OCI-M2 (cell line): ENCODE results near the gene EFCAB5.

Source experiments
- DNase-seq: peaks from one replicate; lab custom pipeline; 2025; ENCODE audit not compliant: unreplicated experiment; lab: John Stamatoyannopoulos, UW

EFCAB5 gene

DNA sequence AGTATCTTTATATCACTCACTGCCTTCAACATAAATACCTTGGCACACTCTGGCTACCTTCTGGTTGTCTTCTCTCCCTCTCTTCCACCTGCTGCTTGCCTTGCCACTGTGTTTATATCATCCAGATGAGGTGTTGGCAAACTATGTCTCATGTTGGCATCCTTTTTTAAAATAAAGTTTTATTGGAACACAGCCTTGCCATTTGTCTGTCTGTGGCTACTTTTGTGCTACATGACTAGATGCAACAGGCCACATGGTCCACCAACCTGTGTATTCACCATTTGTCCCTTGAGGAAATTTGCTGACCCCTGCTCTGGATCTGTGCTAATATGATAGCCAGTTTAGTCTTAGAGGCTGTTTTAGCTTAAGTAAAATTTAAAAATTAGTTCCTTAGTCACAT, 212.0 kb downstream of the EFCAB5 start:
- DNase-seq = no peak

DNA sequence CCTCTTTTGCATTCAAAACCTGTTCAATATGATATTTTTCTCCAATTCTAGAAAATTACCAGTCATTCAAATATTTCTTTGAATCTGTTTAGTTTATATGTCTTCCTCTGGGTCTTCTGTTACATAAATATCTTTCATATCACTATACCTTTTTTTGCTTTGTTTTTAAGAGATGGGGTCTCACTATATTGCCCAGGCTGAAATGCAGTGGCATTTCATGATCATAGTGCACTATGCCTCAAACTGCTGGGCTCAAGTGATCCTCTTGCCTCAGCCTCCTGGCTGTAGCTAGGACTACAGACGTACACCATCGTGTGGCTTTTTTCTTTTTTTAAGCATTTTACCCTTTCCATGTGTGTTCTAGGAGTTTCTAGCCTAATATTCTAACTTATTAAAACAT, 214.0 kb downstream of the EFCAB5 start:
- no peak for DNase-seq
